GM23248 (cell line): Measurements from ENCODE around the gene COX6B1. TPM values are rescaled to one million over a fixed set of nuclear protein-coding genes. Genes with fewer than 3 reads are reported as not detected.
"Not testable (repeated sequence)": the region's sequence is repeated elsewhere in the genome, so short reads cannot be mapped to it uniquely, and the experiment has no call there.

Experiments used
- DNase-seq: peaks from one replicate; pipeline ENCODE4 v3.0.0-alpha.2; 2015
- H2AFZ ChIP-seq: fragments of 200-600 bp; sonication (generic); 2 replicates; pipeline ENCODE4 v1.6.1; 2016; ENCODE audit warnings: antibody characterized with exemption
- H3F3A ChIP-seq: fragments of 200-600 bp; sonication (generic); 2 replicates; pipeline ENCODE4 v1.6.1; 2016; ENCODE audit warnings: mild to moderate bottlenecking, antibody characterized with exemption, mixed run types; ENCODE audit not compliant: insufficient read depth
- H3K27ac ChIP-seq: fragments of 200-600 bp; sonication (generic); 2 replicates; pipeline ENCODE4 v1.5.1; 2016; ENCODE audit warnings: mild to moderate bottlenecking
- H3K27me3 ChIP-seq: fragments of 200-600 bp; sonication (generic); replicated peaks from 2 replicates; pipeline ENCODE4 v1.6.1; 2016; ENCODE audit warnings: mild to moderate bottlenecking; ENCODE audit not compliant: insufficient read depth
- H3K36me3 ChIP-seq: fragments of 200-600 bp; sonication (generic); 2 replicates; pipeline ENCODE4 v1.6.1; 2016; ENCODE audit warnings: low read depth, mild to moderate bottlenecking
- H3K4me1 ChIP-seq: fragments of 200-600 bp; sonication (generic); 2 replicates; pipeline ENCODE4 v1.6.1; 2016; ENCODE audit warnings: mild to moderate bottlenecking; ENCODE audit not compliant: insufficient read depth
- H3K4me2 ChIP-seq: fragments of 200-600 bp; sonication (generic); one replicate; pipeline ENCODE4 v1.6.1; 2016; ENCODE audit warnings: mild to moderate bottlenecking; ENCODE audit not compliant: unreplicated experiment
- H3K4me3 ChIP-seq: fragments of 200-600 bp; sonication (generic); 2 replicates; pipeline ENCODE4 v1.5.1; 2016; ENCODE audit warnings: mild to moderate bottlenecking
- H3K79me2 ChIP-seq: fragments of 200-600 bp; sonication (generic); 2 replicates; pipeline ENCODE4 v1.6.1; 2016; ENCODE audit warnings: mild to moderate bottlenecking; ENCODE audit not compliant: insufficient read depth
- H3K9ac ChIP-seq: fragments of 200-600 bp; sonication (generic); 2 replicates; pipeline ENCODE4 v1.6.1; 2016; ENCODE audit warnings: mild to moderate bottlenecking
- H3K9me2 ChIP-seq: fragments of 200-600 bp; sonication (generic); 2 replicates; pipeline ENCODE4 v1.6.1; 2016; ENCODE audit warnings: mixed run types, mild to moderate bottlenecking, moderate library complexity; ENCODE audit not compliant: insufficient read depth
- H3K9me3 ChIP-seq: fragments of 200-600 bp; sonication (generic); one replicate; pipeline ENCODE4 v1.6.1; 2017; ENCODE audit warnings: low read depth
- H4K20me1 ChIP-seq: fragments of 200-600 bp; sonication (generic); 2 replicates; pipeline ENCODE4 v1.6.0; 2016; ENCODE audit not compliant: insufficient read depth
- EZH2 ChIP-seq: fragments of 200-600 bp; sonication (generic); IDR thresholded peaks from 2 replicates; pipeline ENCODE4 v1.6.1; 2018; ENCODE audit warnings: antibody characterized with exemption, mild to moderate bottlenecking; ENCODE audit not compliant: insufficient read depth, poor library complexity, severe bottlenecking
- EZH2phosphoT487 ChIP-seq: fragments of 200-600 bp; sonication (generic); IDR thresholded peaks from 2 replicates; pipeline ENCODE4 v1.6.1; 2018; ENCODE audit warnings: antibody characterized with exemption, moderate library complexity, mild to moderate bottlenecking, low read depth; ENCODE audit not compliant: insufficient read depth
- WGBS, 2 experiments: methylation state at CpG; one replicate each; pipeline ENCODE4 v1.1.6; 2015 to 2017; ENCODE audit warnings: low lambda C conversion rate in 2 of 2, low coverage in 1 of 2; ENCODE audit errors: missing lambda C conversion rate in 2 of 2; 5-methylcytosine and 5-hydroxymethylcytosine counted together
- in situ Hi-C: fragments of 300-500 bp; cut with MboI; formaldehyde crosslinking; loops from 2 replicates; pipeline ENCODE4 v1.15.0; 2020
- polyA plus RNA-seq: library from polyadenylated mRNA; unstranded; fragments of >200 nt; fragmentation: Nextera tagmentation; extraction: Ambion mirVana; gene quantifications from 2 replicates; pipeline ENCODE4 v1.2.1, GENCODE V29; 2016
- total RNA-seq: library from RNA; depleted of rRNA; stranded (reverse); fragments of >200 nt; shearing (Covaris generic); gene quantifications from 2 replicates; pipeline ENCODE4 v1.2.3, GENCODE V29; 2014; rRNA removed

COX6B1 gene
- total RNA-seq (328 and 423 TPM in 2 replicates), polyA plus RNA-seq (448 and 472 TPM in 2 replicates)

- Histone ChIP-seq H3K27me3 (no peaks in the 10 kb centered on the region), H4K20me1 (no peaks in the 10 kb centered on the region), H3K27ac (peak within 1 kb of the TSS; percentile 50), H3K9ac (peak within 1 kb of the TSS; percentile 84), H3K4me1 (peaks cover 8% of the 10 kb centered on the region), H3K4me3 (peak within 1 kb of the TSS; percentile 93), H2AFZ (peak within 1 kb of the TSS; percentile 86), H3F3A (no peaks in the 10 kb centered on the region), H3K9me3 (no peaks in the 10 kb centered on the region), H3K36me3 (no peaks in the 10 kb centered on the region), H3K9me2 (no peaks in the 10 kb centered on the region), H3K4me2 (peak within 1 kb of the TSS; percentile 94), H3K79me2 (peaks cover 46% of the 10 kb centered on the region)
- TF ChIP-seq EZH2phosphoT487 (no peak), EZH2 (no peak)
- in situ Hi-C loops = no loop called here
- WGBS, 2 experiments = 2% methylated on average over 46 of the region's 46 CpGs
- DNase-seq = peak; percentile 99
Observed at GRCh38 chr19:35648017-35648961, at the start of gene COX6B1. Gene COX6B1, plus strand, starts transcription at chr19:35648323. Its CDS starts 2,921 bp downstream, at chr19:35651244.

- no peaks in the 10 kb centered on the region for H4K20me1 ChIP-seq
- TF ChIP-seq EZH2 = no peak
- TF ChIP-seq EZH2phosphoT487 = no peak
- H3K27ac ChIP-seq = no peak overlapping the region
- in situ Hi-C loops = no loop called here
- 13 to 21% methylated on average over 3 of the region's 3 CpGs for WGBS, 2 experiments
- H2AFZ ChIP-seq = no peak overlapping the region
- no peaks in the 10 kb centered on the region for H3K9me3 ChIP-seq
- no peaks in the 10 kb centered on the region for H3K36me3 ChIP-seq
- no peaks in the 10 kb centered on the region for H3K9me2 ChIP-seq
- no peak overlapping the region for H3K4me2 ChIP-seq
- no peak overlapping the region for H3K4me3 ChIP-seq
- H3K9ac ChIP-seq = no peak overlapping the region
- DNase-seq = no peak
- peaks cover 3% of the 10 kb centered on the region; the same call in 1 of the 2 replicates for H3K27me3 ChIP-seq
- H3F3A ChIP-seq = no peaks in the 10 kb centered on the region
- no peaks in the 10 kb centered on the region for H3K4me1 ChIP-seq
- no peaks in the 10 kb centered on the region for H3K79me2 ChIP-seq
Observed at GRCh38 chr19:35601971-35602370, 46.2 kb upstream of the COX6B1 start.

- H3K9me2 ChIP-seq, H2AFZ ChIP-seq, H3K27me3 ChIP-seq, H3K9me3 ChIP-seq, H3F3A ChIP-seq, in situ Hi-C loops, H3K9ac ChIP-seq, H3K27ac ChIP-seq, DNase-seq, H3K4me2 ChIP-seq, H3K36me3 ChIP-seq, H3K79me2 ChIP-seq, H3K4me1 ChIP-seq, H4K20me1 ChIP-seq, H3K4me3 ChIP-seq: not testable (repeated sequence)
- 65 to 70% methylated on average over 4 of the region's 4 CpGs for WGBS, 2 experiments
Observed at GRCh38 chr19:35604436-35604835, 43.7 kb upstream of the COX6B1 start.

- not testable (repeated sequence) for H3K9me2 ChIP-seq
Observed at GRCh38 chr19:35607170-35607569, 41.0 kb upstream of the COX6B1 start.

More at GRCh38 chr19:35607170-35607569, 41.0 kb upstream of the COX6B1 start:
- in situ Hi-C loops, H3K36me3 ChIP-seq, H4K20me1 ChIP-seq, H3F3A ChIP-seq, H3K9me3 ChIP-seq, H3K9ac ChIP-seq, H3K4me1 ChIP-seq, H3K4me3 ChIP-seq, H3K27me3 ChIP-seq, H3K4me2 ChIP-seq, H2AFZ ChIP-seq, DNase-seq, H3K27ac ChIP-seq, H3K79me2 ChIP-seq: not testable (repeated sequence)
- 41 to 42% methylated on average over 8 of the region's 8 CpGs for WGBS, 2 experiments
